HEK293 (cell line): ENCODE measurements around the gene LRP10.

Source experiments
- CTCF ChIA-PET: fragments of 350-600 bp; formaldehyde crosslinking; extraction: SDS; loops from one replicate; lab custom pipeline; 2021; ENCODE audit warnings: antibody characterized with exemption; lab: Yijun Ruan, JAX
- POLR2A ChIA-PET: fragments of 300-600 bp; formaldehyde crosslinking; extraction: SDS; loops from one replicate; lab custom pipeline; 2020; ENCODE audit warnings: antibody characterized with exemption, inconsistent platforms; lab: Yijun Ruan, JAX
- H3K27ac ChIP-seq: fragments of 200-500 bp; sonication (Bioruptor generic); 2 replicates; pipeline ENCODE4 v1.5.1; 2014; ENCODE audit warnings: low read depth, low read length, control low read depth, inconsistent platforms; ENCODE audit errors: extremely low read depth
- H3K36me3 ChIP-seq, 2 experiments: fragments of 200-500 bp in 1 of 2; sonication (Bioruptor generic) in 1 of 2; 1 replicate in 1 of 2; 2 replicates in 1 of 2; pipeline ENCODE4 v1.5.1; 2014 to 2017; ENCODE audit warnings: inconsistent platforms in 2 of 2, low read length in 2 of 2; ENCODE audit not compliant: control insufficient read depth in 2 of 2, insufficient read depth in 1 of 2
- H3K4me1 ChIP-seq: fragments of 200-500 bp; sonication (Bioruptor generic); 2 replicates; pipeline ENCODE4 v1.5.1; 2014; ENCODE audit warnings: mild to moderate bottlenecking, low read length, inconsistent platforms; ENCODE audit not compliant: control insufficient read depth, insufficient read depth
- H3K4me3 ChIP-seq: 2 replicates; pipeline ENCODE4 v1.5.1; 2011; ENCODE audit warnings: low read depth, mild to moderate bottlenecking, control low read depth, low read length, moderate library complexity
- H3K9me3 ChIP-seq: fragments of 200-500 bp; sonication (Bioruptor generic); 2 replicates; pipeline ENCODE4 v1.5.1; 2014; ENCODE audit warnings: low read depth, low read length, inconsistent platforms; ENCODE audit not compliant: control insufficient read depth, insufficient read depth
- ELK4 ChIP-seq: IDR thresholded peaks from 2 replicates; pipeline ENCODE4 v1.6.1; 2011; ENCODE audit warnings: mild to moderate bottlenecking, low read depth, low read length, borderline replicate concordance
- HIC1 ChIP-seq: fragments of 450-650 bp; formaldehyde crosslinking; IDR thresholded peaks from 2 replicates; pipeline ENCODE4 v1.5.1; 2016; ENCODE audit warnings: missing biosample characterization, missing genetic modification characterization
- KLF8 ChIP-seq: fragments of 450-650 bp; formaldehyde crosslinking; IDR thresholded peaks from 2 replicates; pipeline ENCODE4 v1.5.1; 2016; ENCODE audit warnings: missing biosample characterization, missing genetic modification characterization
- KLF9 ChIP-seq: fragments of 450-650 bp; formaldehyde crosslinking; IDR thresholded peaks from 2 replicates; pipeline ENCODE4 v1.5.1; 2016; ENCODE audit warnings: missing biosample characterization, missing genetic modification characterization, low read depth
- SP3 ChIP-seq: fragments of 450-650 bp; formaldehyde crosslinking; IDR thresholded peaks from 2 replicates; pipeline ENCODE4 v1.5.1; 2016; ENCODE audit warnings: missing biosample characterization, missing genetic modification characterization
- TCF7L2 ChIP-seq: IDR thresholded peaks from 2 replicates; pipeline ENCODE4 v1.6.1; 2011; ENCODE audit warnings: low read depth, mild to moderate bottlenecking, inconsistent platforms, low read length, moderate library complexity, borderline replicate concordance
- YY1 ChIP-seq: fragments of 450-650 bp; formaldehyde crosslinking; IDR thresholded peaks from 2 replicates; pipeline ENCODE4 v1.5.1; 2018; ENCODE audit warnings: missing biosample characterization, missing genetic modification characterization
- YY2 ChIP-seq: fragments of 450-650 bp; formaldehyde crosslinking; IDR thresholded peaks from 2 replicates; pipeline ENCODE4 v1.5.1; 2016; ENCODE audit warnings: missing biosample characterization, missing genetic modification characterization
- ZBTB17 ChIP-seq: fragments of 450-650 bp; formaldehyde crosslinking; IDR thresholded peaks from 2 replicates; pipeline ENCODE4 v1.5.1; 2016; ENCODE audit warnings: missing biosample characterization, missing genetic modification characterization
- ZBTB48 ChIP-seq: fragments of 450-650 bp; formaldehyde crosslinking; IDR thresholded peaks from 2 replicates; pipeline ENCODE4 v1.5.1; 2016; ENCODE audit warnings: missing biosample characterization, missing genetic modification characterization
- ZIC2 ChIP-seq: fragments of 450-650 bp; formaldehyde crosslinking; IDR thresholded peaks from 2 replicates; pipeline ENCODE4 v1.5.1; 2016; ENCODE audit warnings: missing biosample characterization, missing genetic modification characterization
- ZNF280C ChIP-seq: fragments of 450-650 bp; formaldehyde crosslinking; IDR thresholded peaks from 2 replicates; pipeline ENCODE4 v1.5.1; 2016; ENCODE audit warnings: missing biosample characterization, missing genetic modification characterization
- ZNF354C ChIP-seq: fragments of 450-650 bp; formaldehyde crosslinking; IDR thresholded peaks from 2 replicates; pipeline ENCODE4 v1.5.1; 2016; ENCODE audit warnings: missing biosample characterization, missing genetic modification characterization, low read depth, borderline replicate concordance
- ZNF394 ChIP-seq: fragments of 450-650 bp; formaldehyde crosslinking; IDR thresholded peaks from 2 replicates; pipeline ENCODE4 v1.5.1; 2016; ENCODE audit warnings: missing biosample characterization, missing genetic modification characterization, mild to moderate bottlenecking, moderate library complexity, borderline replicate concordance
- ZNF76 ChIP-seq: fragments of 450-650 bp; formaldehyde crosslinking; IDR thresholded peaks from 2 replicates; pipeline ENCODE4; 2016; ENCODE audit warnings: low read depth, missing biosample characterization, missing genetic modification characterization, borderline replicate concordance
- ZSCAN16 ChIP-seq: fragments of 450-650 bp; formaldehyde crosslinking; IDR thresholded peaks from 2 replicates; pipeline ENCODE4 v1.5.1; 2016; ENCODE audit warnings: missing biosample characterization, missing genetic modification characterization
- ZSCAN23 ChIP-seq: fragments of 450-650 bp; formaldehyde crosslinking; IDR thresholded peaks from 2 replicates; pipeline ENCODE4 v1.5.1; 2016; ENCODE audit warnings: missing biosample characterization, missing genetic modification characterization
- TF ChIP-seq, protein P1 (sequence below): fragments of 450-650 bp; formaldehyde crosslinking; conservative IDR thresholded peaks from 2 replicates; pipeline ENCODE4 v1.5.1; 2016; ENCODE audit warnings: low read depth, missing biosample characterization, missing genetic modification characterization
- TF ChIP-seq, protein P2 (sequence below): fragments of 450-650 bp; formaldehyde crosslinking; IDR thresholded peaks from 2 replicates; pipeline ENCODE4 v1.5.0; 2017; ENCODE audit warnings: missing biosample characterization, missing genetic modification characterization, borderline replicate concordance
- TF ChIP-seq, protein P3 (sequence below): fragments of 450-650 bp; formaldehyde crosslinking; IDR thresholded peaks from 2 replicates; pipeline ENCODE4 v1.5.1; 2016; ENCODE audit warnings: missing biosample characterization, missing genetic modification characterization
- TF ChIP-seq, protein P4 (sequence below): fragments of 450-650 bp; formaldehyde crosslinking; optimal IDR thresholded peaks from 2 replicates; pipeline ENCODE3; 2016; ENCODE audit warnings: missing biosample characterization, mild to moderate bottlenecking, missing genetic modification characterization

The LRP10 gene

GRCh38 chr14:22829661-22830442 is 41.7 kb upstream of the LRP10 start, which contains the start of gene MRPL52:
MRPL52 (plus strand) TSS chr14:22829887; CDS start chr14:22829913, 26 bp downstream.
- H3K4me3 ChIP-seq, result peak within 1 kb of the TSS; percentile 97
- peak within 1 kb of the TSS; percentile 37; the same call in 1 of the 2 replicates for H3K27ac ChIP-seq
- H3K9me3 ChIP-seq, result no peaks in the 10 kb centered on the region
- ChIA-PET CTCF (interaction anchor here (0.6 to 2.8 kb wide), 8 partner anchors 10 to 273 kb away, joined by 3 to 24 read pairs (median 4); no protein-coding TSS in a partner anchor), POLR2A (interaction anchor here (0.6 to 1.1 kb wide), 4 partner anchors 9 to 84 kb away, joined by 3 to 5 read pairs (median 4); no protein-coding TSS in a partner anchor)
- peaks cover 4% of the 10 kb centered on the region for H3K4me1 ChIP-seq
- H3K36me3 ChIP-seq, result peaks cover 30 to 33% of the 10 kb centered on the region in 2 experiments; a peak in 2 of 3 replicates
- TF ChIP-seq ELK4 (peak; percentile 75), HIC1 (no peak), ZIC2 (tag by site-specific recombination) (peak; percentile 69), ZSCAN16 (tag by site-specific recombination) (no peak), ZBTB48 (tag by site-specific recombination) (peak; percentile 99), ZSCAN23 (tag by site-specific recombination) (no peak), ZBTB17 (tag by site-specific recombination) (peak; percentile 91), TCF7L2 (0 out of 2 replicates have a peak, but pooled peaks have one; percentile 45), SP3 (peak; percentile 83), ZNF76 (tag by site-specific recombination) (peak; percentile 78; the same call in 1 of the 2 replicates), YY1 (tag by site-specific recombination) (peak; percentile 94), YY2 (tag by site-specific recombination) (peak; percentile 92), ZNF280C (tag by site-specific recombination) (no peak), KLF8 (tag by site-specific recombination) (peak; percentile 24; the same call in 1 of the 2 replicates), KLF9 (tag by site-specific recombination) (peak; percentile 55), ZNF354C (tag by site-specific recombination) (no peak), ZNF394 (peak; percentile 99)
- TF ChIP-seq, protein P1, sequence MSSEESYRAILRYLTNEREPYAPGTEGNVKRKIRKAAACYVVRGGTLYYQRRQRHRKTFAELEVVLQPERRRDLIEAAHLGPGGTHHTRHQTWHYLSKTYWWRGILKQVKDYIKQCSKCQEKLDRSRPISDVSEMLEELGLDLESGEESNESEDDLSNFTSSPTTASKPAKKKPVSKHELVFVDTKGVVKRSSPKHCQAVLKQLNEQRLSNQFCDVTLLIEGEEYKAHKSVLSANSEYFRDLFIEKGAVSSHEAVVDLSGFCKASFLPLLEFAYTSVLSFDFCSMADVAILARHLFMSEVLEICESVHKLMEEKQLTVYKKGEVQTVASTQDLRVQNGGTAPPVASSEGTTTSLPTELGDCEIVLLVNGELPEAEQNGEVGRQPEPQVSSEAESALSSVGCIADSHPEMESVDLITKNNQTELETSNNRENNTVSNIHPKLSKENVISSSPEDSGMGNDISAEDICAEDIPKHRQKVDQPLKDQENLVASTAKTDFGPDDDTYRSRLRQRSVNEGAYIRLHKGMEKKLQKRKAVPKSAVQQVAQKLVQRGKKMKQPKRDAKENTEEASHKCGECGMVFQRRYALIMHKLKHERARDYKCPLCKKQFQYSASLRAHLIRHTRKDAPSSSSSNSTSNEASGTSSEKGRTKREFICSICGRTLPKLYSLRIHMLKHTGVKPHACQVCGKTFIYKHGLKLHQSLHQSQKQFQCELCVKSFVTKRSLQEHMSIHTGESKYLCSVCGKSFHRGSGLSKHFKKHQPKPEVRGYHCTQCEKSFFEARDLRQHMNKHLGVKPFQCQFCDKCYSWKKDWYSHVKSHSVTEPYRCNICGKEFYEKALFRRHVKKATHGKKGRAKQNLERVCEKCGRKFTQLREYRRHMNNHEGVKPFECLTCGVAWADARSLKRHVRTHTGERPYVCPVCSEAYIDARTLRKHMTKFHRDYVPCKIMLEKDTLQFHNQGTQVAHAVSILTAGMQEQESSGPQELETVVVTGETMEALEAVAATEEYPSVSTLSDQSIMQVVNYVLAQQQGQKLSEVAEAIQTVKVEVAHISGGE (tag by site-specific recombination), result peak; percentile 35; the same call in 1 of the 2 replicates
- TF ChIP-seq, protein P2, sequence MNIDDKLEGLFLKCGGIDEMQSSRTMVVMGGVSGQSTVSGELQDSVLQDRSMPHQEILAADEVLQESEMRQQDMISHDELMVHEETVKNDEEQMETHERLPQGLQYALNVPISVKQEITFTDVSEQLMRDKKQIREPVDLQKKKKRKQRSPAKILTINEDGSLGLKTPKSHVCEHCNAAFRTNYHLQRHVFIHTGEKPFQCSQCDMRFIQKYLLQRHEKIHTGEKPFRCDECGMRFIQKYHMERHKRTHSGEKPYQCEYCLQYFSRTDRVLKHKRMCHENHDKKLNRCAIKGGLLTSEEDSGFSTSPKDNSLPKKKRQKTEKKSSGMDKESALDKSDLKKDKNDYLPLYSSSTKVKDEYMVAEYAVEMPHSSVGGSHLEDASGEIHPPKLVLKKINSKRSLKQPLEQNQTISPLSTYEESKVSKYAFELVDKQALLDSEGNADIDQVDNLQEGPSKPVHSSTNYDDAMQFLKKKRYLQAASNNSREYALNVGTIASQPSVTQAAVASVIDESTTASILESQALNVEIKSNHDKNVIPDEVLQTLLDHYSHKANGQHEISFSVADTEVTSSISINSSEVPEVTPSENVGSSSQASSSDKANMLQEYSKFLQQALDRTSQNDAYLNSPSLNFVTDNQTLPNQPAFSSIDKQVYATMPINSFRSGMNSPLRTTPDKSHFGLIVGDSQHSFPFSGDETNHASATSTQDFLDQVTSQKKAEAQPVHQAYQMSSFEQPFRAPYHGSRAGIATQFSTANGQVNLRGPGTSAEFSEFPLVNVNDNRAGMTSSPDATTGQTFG, result no peak
- TF ChIP-seq, protein P3, sequence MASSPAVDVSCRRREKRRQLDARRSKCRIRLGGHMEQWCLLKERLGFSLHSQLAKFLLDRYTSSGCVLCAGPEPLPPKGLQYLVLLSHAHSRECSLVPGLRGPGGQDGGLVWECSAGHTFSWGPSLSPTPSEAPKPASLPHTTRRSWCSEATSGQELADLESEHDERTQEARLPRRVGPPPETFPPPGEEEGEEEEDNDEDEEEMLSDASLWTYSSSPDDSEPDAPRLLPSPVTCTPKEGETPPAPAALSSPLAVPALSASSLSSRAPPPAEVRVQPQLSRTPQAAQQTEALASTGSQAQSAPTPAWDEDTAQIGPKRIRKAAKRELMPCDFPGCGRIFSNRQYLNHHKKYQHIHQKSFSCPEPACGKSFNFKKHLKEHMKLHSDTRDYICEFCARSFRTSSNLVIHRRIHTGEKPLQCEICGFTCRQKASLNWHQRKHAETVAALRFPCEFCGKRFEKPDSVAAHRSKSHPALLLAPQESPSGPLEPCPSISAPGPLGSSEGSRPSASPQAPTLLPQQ (tag by site-specific recombination), result 0 out of 2 replicates have a peak, but pooled peaks have one; percentile 36
- TF ChIP-seq, protein P4, sequence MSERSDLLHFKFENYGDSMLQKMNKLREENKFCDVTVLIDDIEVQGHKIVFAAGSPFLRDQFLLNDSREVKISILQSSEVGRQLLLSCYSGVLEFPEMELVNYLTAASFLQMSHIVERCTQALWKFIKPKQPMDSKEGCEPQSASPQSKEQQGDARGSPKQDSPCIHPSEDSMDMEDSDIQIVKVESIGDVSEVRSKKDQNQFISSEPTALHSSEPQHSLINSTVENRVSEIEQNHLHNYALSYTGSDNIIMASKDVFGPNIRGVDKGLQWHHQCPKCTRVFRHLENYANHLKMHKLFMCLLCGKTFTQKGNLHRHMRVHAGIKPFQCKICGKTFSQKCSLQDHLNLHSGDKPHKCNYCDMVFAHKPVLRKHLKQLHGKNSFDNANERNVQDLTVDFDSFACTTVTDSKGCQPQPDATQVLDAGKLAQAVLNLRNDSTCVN (tag by site-specific recombination), result peak; percentile 23
